Measurements from ENCODE around the gene CAAP1.
"Not testable (repeated sequence)": the region's sequence is repeated elsewhere in the genome, so short reads cannot be mapped to it uniquely, and the experiment has no call there.

The CAAP1 gene

DNA sequence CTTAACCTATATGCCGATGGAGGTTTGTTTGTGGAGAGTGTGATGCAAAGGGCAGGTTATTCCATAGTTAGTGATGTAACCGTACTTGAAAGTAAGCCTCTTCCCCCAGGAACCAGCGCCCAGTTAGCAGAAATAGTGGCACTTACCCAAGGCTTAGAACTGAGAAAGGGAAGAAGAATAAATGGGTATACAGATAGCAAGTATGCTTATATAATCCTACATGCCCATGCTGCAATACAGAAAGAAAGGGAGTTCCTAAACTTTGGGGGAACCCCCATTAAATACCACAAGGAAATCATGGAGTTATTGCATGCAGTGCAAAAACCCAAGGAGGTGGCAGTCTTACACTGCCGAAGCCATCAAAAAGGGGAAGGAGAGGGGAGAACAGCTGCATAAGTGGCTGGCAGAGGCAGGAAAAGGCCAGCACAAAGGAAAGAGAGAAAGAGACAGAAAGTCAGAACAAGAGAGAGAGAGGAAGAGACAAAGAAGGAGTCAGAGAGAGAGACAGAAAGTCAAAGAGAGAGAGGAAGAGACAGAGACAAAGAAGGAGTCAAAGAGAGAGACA lies 64.1 kb downstream of the CAAP1 start:
- not testable (repeated sequence) for DNase-seq

DNA sequence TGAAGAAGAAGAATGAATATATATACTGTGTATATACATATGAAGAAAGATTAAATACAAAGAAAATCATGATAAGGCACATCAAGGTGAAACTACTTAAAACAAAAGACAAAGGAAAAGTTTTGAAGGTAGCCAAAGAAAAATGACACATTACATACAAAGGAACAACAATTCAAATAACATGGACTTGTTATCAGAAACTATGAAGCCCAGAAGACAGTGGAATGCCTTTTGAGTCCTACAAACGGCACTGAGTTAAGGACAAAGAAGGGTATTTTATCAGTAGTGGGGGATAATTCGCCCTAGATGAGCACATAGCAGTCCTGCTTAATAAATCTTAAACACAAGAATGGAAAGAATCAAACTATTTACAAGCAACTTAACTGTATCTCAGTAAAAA lies 77.8 kb downstream of the CAAP1 start:
- DNase-seq: no peak

DNA sequence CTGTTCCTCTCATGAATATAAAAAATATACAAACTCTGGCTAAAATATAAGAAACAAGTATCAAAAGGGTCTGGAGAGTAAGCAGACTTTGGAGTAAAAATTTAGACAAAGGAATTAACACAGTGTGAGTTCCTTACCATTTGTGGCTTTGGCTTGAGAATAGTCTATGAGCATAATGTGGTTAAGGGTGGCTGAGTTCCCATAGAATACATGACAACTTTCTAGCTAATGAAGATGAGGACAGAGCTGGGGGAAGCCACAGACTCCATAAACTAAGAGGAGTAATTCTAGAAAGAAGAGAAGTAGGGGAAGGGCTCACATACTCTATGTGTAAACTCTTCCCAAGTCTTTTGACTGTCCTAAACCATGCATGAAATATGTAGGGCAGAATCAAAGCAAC lies 79.4 kb downstream of the CAAP1 start:
- no peak for DNase-seq

DNA sequence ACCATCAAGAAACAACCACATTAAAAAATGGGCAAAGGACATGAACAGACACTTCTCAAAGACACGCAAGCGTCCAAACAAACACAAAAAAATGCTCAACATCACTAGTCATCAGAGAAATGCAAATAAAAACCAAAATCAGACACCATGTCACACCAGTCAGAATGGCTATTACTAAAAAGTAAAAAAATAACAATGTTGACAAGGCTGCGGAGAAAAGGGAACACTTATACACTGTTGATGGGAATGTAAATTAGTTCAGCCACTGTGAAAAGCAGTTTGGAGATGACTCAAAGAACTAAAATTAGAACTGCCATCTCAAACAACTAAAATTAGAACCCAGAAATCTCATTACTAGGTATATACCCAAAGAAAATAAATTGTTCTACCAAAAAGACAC lies 80.4 kb downstream of the CAAP1 start:
- no peak for DNase-seq

DNA sequence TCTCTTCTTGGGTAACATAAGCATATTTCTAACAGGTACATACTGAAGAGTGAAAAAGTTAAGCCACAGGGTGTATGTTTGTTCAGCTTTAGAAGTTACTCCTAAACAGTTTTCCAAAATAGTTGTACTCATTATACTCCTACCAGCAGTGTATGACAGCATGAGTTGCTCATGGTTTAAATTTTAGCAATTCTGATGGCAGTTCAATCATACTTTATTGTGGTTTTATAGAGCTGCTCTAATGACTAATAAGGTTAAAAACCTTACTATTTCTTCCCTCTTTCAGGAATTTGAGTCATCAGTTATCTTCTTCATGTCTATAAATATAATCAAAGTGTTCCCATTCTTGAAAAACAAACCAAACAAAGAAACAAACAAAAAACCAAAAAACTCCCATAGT lies 81.5 kb downstream of the CAAP1 start:
- DNase-seq: no peak

DNA sequence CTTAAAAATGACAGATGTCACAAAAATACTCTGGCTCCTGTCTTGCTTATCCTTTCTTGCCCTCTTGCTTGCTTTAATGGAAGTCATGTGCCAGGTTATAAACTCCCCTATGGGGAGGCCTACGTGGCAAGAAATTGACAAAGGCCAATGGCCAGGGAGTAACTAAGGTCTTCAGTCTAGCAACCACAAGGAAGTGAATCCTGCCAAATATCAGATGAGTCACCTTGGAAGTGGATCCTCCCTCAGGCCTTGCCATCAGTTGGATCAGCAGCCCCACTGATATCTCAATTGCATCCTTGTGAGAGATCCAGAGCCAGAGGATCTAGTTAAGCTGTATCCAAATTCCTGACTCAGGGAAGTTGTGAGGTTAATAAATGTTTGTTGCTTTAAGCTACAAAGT lies 82.8 kb downstream of the CAAP1 start:
- no peak for DNase-seq

DNA sequence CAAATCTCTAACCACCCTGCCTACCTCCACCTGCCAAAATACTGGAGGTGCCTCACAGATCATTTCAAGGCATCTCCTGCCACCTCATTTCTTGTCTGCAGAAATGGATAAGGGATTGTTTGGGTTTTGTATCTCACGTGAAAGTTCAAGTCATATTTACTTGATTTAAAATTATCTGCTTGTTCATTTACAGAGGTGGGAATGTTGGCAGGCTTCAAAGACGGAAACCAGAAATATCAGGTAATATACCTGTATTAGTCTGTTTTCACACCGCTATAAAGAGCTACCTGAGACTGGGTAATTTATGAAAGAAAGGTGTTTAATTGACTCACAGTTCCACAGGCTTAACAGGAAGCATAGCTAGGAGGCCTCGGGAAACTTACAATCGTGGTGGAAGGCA lies 85.4 kb downstream of the CAAP1 start:
- DNase-seq: no peak

DNA sequence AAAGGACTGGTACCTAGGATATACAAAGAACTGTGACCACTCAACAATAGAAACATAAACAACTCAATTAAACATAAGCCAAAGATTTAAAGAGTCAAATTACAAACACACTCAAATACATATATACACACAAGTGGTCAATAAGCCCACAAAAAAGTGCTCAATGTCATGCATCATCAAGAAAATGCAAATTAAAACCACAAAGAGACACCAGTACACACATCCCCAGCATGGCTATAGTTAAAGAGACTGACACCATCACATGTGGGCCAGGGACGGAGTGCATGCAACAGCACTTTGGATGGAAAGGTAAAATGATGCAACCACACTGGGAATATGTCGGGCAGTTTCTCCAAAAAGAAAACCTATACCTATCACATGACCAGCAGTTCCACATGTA lies 89.7 kb downstream of the CAAP1 start:
- DNase-seq: no peak

DNA sequence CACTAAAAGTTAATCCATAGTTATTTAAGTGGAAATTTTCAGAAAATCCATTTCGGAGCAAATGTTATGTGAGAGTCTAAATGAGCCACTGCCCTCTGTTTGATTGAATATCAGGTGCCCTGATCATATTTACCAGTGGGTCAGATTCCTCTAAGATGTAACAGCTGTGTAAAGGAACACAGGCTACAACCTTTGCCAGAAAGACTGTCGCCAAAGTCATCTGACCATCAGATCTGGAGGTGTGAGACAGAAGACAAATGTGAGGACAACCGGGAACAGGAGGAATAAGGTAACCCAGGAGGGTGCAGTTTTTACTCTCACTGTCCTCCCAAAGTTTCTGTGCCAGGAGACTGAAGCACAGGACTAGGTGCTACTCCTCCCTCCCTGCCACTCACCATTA lies 90.8 kb downstream of the CAAP1 start:
- no peak for DNase-seq

DNA sequence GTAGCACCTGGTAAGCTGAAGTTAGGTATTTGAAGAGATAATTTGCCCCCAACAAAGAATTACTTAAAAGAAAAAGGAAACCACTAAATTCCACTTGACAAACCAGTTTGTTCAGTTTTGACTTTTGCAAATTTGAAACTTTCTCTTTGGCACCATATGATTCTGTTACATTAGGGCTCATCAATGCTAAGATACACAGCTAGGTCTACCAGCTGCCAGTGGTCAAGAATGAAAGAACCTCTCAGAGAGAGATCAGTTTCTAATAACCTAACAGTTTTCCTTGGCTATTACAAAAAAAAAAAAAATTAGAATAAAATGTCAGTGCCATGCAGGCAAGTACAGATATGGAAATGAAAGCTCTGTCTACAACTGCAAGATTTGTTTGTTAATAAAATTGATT lies 92.3 kb downstream of the CAAP1 start:
- DNase-seq: no peak

DNA sequence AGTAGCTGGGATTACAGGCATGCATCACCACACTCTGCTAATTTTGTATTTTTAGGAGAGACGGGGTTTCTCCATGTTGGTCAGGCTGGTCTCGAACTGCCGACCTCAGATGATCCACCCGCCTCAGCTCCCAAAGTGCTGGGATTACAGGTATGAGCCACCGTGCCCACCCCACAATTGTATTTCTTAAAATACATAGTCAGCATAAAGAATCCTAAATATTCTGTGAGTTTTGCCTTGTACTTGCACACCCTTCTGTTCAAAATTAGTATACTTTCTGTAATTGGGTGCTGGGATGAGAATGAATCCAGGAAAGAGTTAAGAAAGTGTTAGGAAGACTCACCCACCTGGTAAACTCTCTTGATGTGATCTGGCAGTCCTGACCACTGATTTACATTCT lies 101.3 kb downstream of the CAAP1 start:
- DNase-seq: no peak

Measured in NCI-H82 (cell line).